KOPT-K1 (cell line): ENCODE measurements around the gene TAGAP.

Source experiments
- H3K27ac ChIP-seq: fragments of 200-600 bp; sonication (generic); 2 replicates; pipeline ENCODE4 v1.5.1; 2016; ENCODE audit warnings: antibody characterized with exemption, mild to moderate bottlenecking, low read depth, low read length; ENCODE audit not compliant: poor library complexity, severe bottlenecking
- H3K36me3 ChIP-seq: fragments of 200-600 bp; sonication (generic); 2 replicates; pipeline ENCODE4 v1.5.1; 2017; ENCODE audit warnings: antibody characterized with exemption, mild to moderate bottlenecking, low read length, moderate library complexity; ENCODE audit not compliant: insufficient read depth
- H3K9me3 ChIP-seq: fragments of 200-600 bp; sonication (generic); 2 replicates; pipeline ENCODE4 v1.5.1; 2017; ENCODE audit warnings: antibody characterized with exemption, low read length, mild to moderate bottlenecking; ENCODE audit not compliant: insufficient read depth, poor library complexity, severe bottlenecking

TAGAP gene

GRCh38 chr6:159044899-159045727, at the start of gene TAGAP:
TAGAP (minus strand) TSS chr6:159044991; CDS start chr6:159044146, 845 bp downstream.
- Histone ChIP-seq H3K9me3 (no peaks in the 10 kb centered on the region), H3K27ac (peak within 1 kb of the TSS; percentile 79), H3K36me3 (peaks cover 22% of the 10 kb centered on the region)

GRCh38 chr6:159093609-159094443, 49.0 kb upstream of the TAGAP start:
- Histone ChIP-seq H3K36me3 (no peaks in the 10 kb centered on the region), H3K27ac (no peak overlapping the region), H3K9me3 (no peaks in the 10 kb centered on the region)

GRCh38 chr6:159092631-159093030, 47.8 kb upstream of the TAGAP start:
- no peak overlapping the region for H3K27ac ChIP-seq
- no peaks in the 10 kb centered on the region for H3K36me3 ChIP-seq
- no peaks in the 10 kb centered on the region for H3K9me3 ChIP-seq

GRCh38 chr6:159090530-159091480, 46.0 kb upstream of the TAGAP start:
- no peaks in the 10 kb centered on the region for H3K36me3 ChIP-seq

GRCh38 chr6:159089909-159090308, 45.1 kb upstream of the TAGAP start:
- no peak overlapping the region for H3K27ac ChIP-seq
- H3K9me3 ChIP-seq: no peaks in the 10 kb centered on the region
- no peaks in the 10 kb centered on the region for H3K36me3 ChIP-seq

More at GRCh38 chr6:159090530-159091480, 46.0 kb upstream of the TAGAP start:
- Histone ChIP-seq H3K9me3 (no peaks in the 10 kb centered on the region), H3K27ac (no peak overlapping the region)

- H3K27ac ChIP-seq: no peak overlapping the region
- no peaks in the 10 kb centered on the region for H3K9me3 ChIP-seq
- H3K36me3 ChIP-seq: no peaks in the 10 kb centered on the region
These were observed 44.7 kb upstream of the TAGAP start for GRCh38 chr6:159089443-159089842.

- Histone ChIP-seq H3K27ac (no peak overlapping the region), H3K36me3 (no peaks in the 10 kb centered on the region), H3K9me3 (no peaks in the 10 kb centered on the region)
These were observed 41.3 kb upstream of the TAGAP start for GRCh38 chr6:159086033-159086618.

GRCh38 chr6:159085396-159085895, 40.7 kb upstream of the TAGAP start:
- H3K27ac ChIP-seq: no peak overlapping the region
- H3K9me3 ChIP-seq: no peaks in the 10 kb centered on the region
- H3K36me3 ChIP-seq: no peaks in the 10 kb centered on the region

GRCh38 chr6:159084493-159085091, 39.8 kb upstream of the TAGAP start:
- Histone ChIP-seq H3K9me3 (no peaks in the 10 kb centered on the region), H3K27ac (no peak overlapping the region), H3K36me3 (no peaks in the 10 kb centered on the region)

- no peak overlapping the region for H3K27ac ChIP-seq
- H3K36me3 ChIP-seq: no peaks in the 10 kb centered on the region
- no peaks in the 10 kb centered on the region for H3K9me3 ChIP-seq
These were observed 38.4 kb upstream of the TAGAP start for GRCh38 chr6:159083146-159083545.

- no peaks in the 10 kb centered on the region for H3K9me3 ChIP-seq
- H3K36me3 ChIP-seq: no peaks in the 10 kb centered on the region
- no peak overlapping the region for H3K27ac ChIP-seq
These were observed 37.4 kb upstream of the TAGAP start for GRCh38 chr6:159082039-159082815.

GRCh38 chr6:159080217-159080976, 35.6 kb upstream of the TAGAP start:
- Histone ChIP-seq H3K27ac (peak overlapping the region; percentile 8), H3K9me3 (no peaks in the 10 kb centered on the region), H3K36me3 (no peaks in the 10 kb centered on the region)

- no peak overlapping the region for H3K27ac ChIP-seq
- H3K36me3 ChIP-seq: no peaks in the 10 kb centered on the region
- H3K9me3 ChIP-seq: no peaks in the 10 kb centered on the region
These were observed 34.6 kb upstream of the TAGAP start for GRCh38 chr6:159079367-159079766.
